ENCODE results near the gene WDR90. TPM values are rescaled to one million over a fixed set of nuclear protein-coding genes. Genes with fewer than 3 reads are reported as not detected.
A peak's percentile ranks its signal among the peaks of the same experiment; 100 is the strongest.

The WDR90 gene
- total and polyA plus RNA-seq, 2 of the 13 experiments (the other 11 are each of a cell fraction or from before 2014, with no cell fraction given): 14.9 to 28.9 TPM

DNA sequence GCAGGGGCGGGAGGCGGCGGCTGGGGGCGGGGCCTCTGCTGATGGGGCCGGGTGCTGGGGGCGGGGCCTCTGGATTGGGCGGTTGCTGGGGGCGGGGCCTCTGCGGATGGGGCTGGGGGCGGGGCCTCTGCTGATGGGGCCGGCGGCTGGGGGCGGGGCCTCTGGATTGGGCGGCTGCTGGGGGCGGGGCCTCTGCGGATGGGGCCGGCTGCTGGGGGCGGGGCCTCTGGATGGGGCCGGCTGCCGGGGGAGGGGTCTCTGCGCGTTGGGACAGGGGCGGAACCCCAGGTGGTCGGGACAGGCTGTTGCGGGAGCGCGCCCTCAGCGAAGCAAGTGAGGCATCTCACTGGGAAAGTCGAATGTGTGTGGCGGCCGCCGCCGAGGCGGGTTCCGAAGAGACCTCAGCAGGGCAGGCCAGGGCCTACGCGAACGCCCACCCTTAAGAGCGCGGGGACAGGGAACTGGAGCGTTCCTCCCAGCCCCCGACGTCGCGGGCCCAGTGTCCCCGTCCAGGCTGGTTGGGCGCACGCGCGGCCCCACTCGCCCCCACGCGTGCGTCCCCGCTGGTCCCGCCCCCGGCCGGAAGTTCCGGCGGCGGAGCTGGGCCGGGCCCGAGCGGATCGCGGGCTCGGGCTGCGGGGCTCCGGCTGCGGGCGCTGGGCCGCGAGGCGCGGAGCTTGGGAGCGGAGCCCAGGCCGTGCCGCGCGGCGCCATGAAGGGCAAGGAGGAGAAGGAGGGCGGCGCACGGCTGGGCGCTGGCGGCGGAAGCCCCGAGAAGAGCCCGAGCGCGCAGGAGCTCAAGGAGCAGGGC, 30.9 kb downstream of the WDR90 start, which contains the start of gene STUB1 (continued):
- TF ChIP-seq SOX13 (IDR thresholded peaks at IDR 0.05) (no peak), SOX13 (CRISPR knock-in tag; conservative IDR thresholded peaks at IDR 0.05 in 1 of 2, IDR thresholded peaks at IDR 0.05 in 1 of 2) (no peak), JUNB (CRISPR knock-in tag; IDR thresholded peaks at IDR 0.05; ENCODE audit: borderline replicate concordance) (no peak), SMAD1 (CRISPR knock-in tag; IDR thresholded peaks at IDR 0.05; ENCODE audit: borderline replicate concordance, low read depth) (no peak), ZNF652 (CRISPR knock-in tag; IDR thresholded peaks at IDR 0.05; ENCODE audit: borderline replicate concordance, low read depth) (no peak), PCBP1 (IDR thresholded peaks at IDR 0.05; ENCODE audit: borderline replicate concordance, low read depth, low read length) (no peak), NR2F6 (IDR thresholded peaks at IDR 0.05) (no peak), NR2F6 (CRISPR knock-in tag; IDR thresholded peaks at IDR 0.05) (no peak), ZNF557 (CRISPR knock-in tag; IDR thresholded peaks at IDR 0.05) (0 out of 2 replicates have a peak, but pooled peaks have one; percentile 32), GZF1 (CRISPR knock-in tag; IDR thresholded peaks at IDR 0.05) (no peak), STAG1 (CRISPR knock-in tag; IDR thresholded peaks at IDR 0.05) (peak; percentile 7; the same call in 1 of the 2 replicates), NFE2L1 (CRISPR knock-in tag; IDR thresholded peaks at IDR 0.05; ENCODE audit: borderline replicate concordance) (no peak), CEBPG (CRISPR knock-in tag; IDR thresholded peaks at IDR 0.05) (no peak), ZNF44 (CRISPR knock-in tag; IDR thresholded peaks at IDR 0.05) (no peak), EEA1 (CRISPR knock-in tag; IDR thresholded peaks at IDR 0.05; ENCODE audit: borderline replicate concordance) (peak; percentile 55; the same call in 1 of the 2 replicates), ZNF556 (CRISPR knock-in tag; IDR thresholded peaks at IDR 0.05; ENCODE audit: borderline replicate concordance) (no peak), SOX5 (CRISPR knock-in tag; IDR thresholded peaks at IDR 0.05; ENCODE audit: borderline replicate concordance) (0 out of 2 replicates have a peak, but pooled peaks have one; percentile 10), U2AF1 (optimal IDR thresholded peaks at IDR 0.05; ENCODE audit: low read depth, low read length) (no peak), NFE2L2 (IDR thresholded peaks at IDR 0.05; ENCODE audit: low read length) (no peak), MXD4 (CRISPR knock-in tag; IDR thresholded peaks at IDR 0.05) (no peak), MYC (CRISPR knock-in tag; IDR thresholded peaks at IDR 0.05; ENCODE audit: borderline replicate concordance) (peak; percentile 70), KMT2A (CRISPR knock-in tag; IDR thresholded peaks at IDR 0.05) (no peak), ZBTB38 (CRISPR knock-in tag; IDR thresholded peaks at IDR 0.05) (peak; percentile 46), ZNF256 (CRISPR knock-in tag; conservative IDR thresholded peaks at IDR 0.05) (no peak), TGIF2 (CRISPR knock-in tag; IDR thresholded peaks at IDR 0.05) (peak; percentile 47; the same call in 1 of the 2 replicates)
- TF ChIP-seq, protein P1, sequence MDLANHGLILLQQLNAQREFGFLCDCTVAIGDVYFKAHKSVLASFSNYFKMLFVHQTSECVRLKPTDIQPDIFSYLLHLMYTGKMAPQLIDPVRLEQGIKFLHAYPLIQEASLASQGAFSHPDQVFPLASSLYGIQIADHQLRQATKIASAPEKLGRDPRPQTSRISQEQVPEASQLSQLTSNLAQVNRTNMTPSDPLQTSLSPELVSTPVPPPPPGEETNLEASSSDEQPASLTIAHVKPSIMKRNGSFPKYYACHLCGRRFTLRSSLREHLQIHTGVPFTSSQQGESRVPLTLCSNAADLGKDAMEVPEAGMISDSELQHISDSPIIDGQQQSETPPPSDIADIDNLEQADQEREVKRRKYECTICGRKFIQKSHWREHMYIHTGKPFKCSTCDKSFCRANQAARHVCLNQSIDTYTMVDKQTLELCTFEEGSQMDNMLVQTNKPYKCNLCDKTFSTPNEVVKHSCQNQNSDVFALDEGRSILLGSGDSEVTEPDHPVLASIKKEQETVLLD (CRISPR knock-in tag; IDR thresholded peaks at IDR 0.05; ENCODE audit: low read depth): peak; percentile 68; the same call in 1 of the 2 replicates
- TF ChIP-seq, protein P2, sequence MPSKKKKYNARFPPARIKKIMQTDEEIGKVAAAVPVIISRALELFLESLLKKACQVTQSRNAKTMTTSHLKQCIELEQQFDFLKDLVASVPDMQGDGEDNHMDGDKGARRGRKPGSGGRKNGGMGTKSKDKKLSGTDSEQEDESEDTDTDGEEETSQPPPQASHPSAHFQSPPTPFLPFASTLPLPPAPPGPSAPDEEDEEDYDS (CRISPR knock-in tag; IDR thresholded peaks at IDR 0.05): no peak
- TF ChIP-seq, protein P3, sequence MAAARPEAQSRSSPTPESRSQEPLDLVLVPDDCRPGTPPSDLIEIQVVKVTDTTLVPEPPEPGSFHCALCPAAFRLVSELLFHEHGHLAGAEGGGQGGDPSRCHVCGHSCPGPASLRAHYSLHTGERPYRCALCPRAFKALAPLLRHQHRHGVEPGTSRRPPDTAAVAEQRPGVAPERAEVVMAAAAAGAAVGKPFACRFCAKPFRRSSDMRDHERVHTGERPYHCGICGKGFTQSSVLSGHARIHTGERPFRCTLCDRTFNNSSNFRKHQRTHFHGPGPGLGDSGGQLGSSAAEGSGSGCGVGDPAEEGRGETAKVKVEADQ (CRISPR knock-in tag; IDR thresholded peaks at IDR 0.05; ENCODE audit: borderline replicate concordance): no peak
- TF ChIP-seq, protein P4, sequence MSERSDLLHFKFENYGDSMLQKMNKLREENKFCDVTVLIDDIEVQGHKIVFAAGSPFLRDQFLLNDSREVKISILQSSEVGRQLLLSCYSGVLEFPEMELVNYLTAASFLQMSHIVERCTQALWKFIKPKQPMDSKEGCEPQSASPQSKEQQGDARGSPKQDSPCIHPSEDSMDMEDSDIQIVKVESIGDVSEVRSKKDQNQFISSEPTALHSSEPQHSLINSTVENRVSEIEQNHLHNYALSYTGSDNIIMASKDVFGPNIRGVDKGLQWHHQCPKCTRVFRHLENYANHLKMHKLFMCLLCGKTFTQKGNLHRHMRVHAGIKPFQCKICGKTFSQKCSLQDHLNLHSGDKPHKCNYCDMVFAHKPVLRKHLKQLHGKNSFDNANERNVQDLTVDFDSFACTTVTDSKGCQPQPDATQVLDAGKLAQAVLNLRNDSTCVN (CRISPR knock-in tag; IDR thresholded peaks at IDR 0.05; ENCODE audit: borderline replicate concordance): peak; percentile 17; the same call in 1 of the 2 replicates
